Panc1 (cell line): Measurements from ENCODE around the gene DPH1. TPM values are rescaled to one million over a fixed set of nuclear protein-coding genes. Genes with fewer than 3 reads are reported as not detected.

Experiments used
- ATAC-seq: fragments of 200-7000 bp; cut with Tn5 transposase; 2 replicates; pipeline ENCODE4 v1.9.1; 2020; ENCODE audit warnings: mild to moderate bottlenecking, moderate library complexity
- BruUV-seq: library from RNA; stranded (reverse); fragments of 400-500 nt; replicated peaks from 2 replicates; lab custom pipeline; 2021; lab: Mats Ljungman, UMichigan
- CTCF ChIA-PET: fragments of 300-600 bp; sonication (Branson Sonifier 250); formaldehyde crosslinking; loops from one replicate; lab custom pipeline; 2022; ENCODE audit warnings: antibody characterized with exemption; lab: Charles Lee
- POLR2A ChIA-PET: fragments of 300-600 bp; sonication (Branson Sonifier 250); formaldehyde crosslinking; loops from one replicate; lab custom pipeline; 2022; ENCODE audit warnings: antibody characterized with exemption; lab: Charles Lee
- DNase-seq: peaks from one replicate; pipeline ENCODE4 v3.0.0-alpha.2; 2010; ENCODE audit warnings: low read depth, low spot score
- H3K27ac ChIP-seq: 2 replicates; pipeline ENCODE4 v1.5.1; 2011; ENCODE audit warnings: mild to moderate bottlenecking, low read length, inconsistent platforms
- H3K27me3 ChIP-seq: fragments of 200-500 bp; sonication (Bioruptor generic); 2 replicates; pipeline ENCODE4 v1.6.0; 2014; ENCODE audit warnings: low read length, inconsistent platforms; ENCODE audit not compliant: control insufficient read depth, insufficient read depth
- H3K36me3 ChIP-seq: fragments of 200-500 bp; sonication (Bioruptor generic); 2 replicates; pipeline ENCODE4 v1.5.1; 2014; ENCODE audit warnings: inconsistent platforms, mild to moderate bottlenecking, low read length, moderate library complexity; ENCODE audit not compliant: control insufficient read depth, insufficient read depth
- H3K4me1 ChIP-seq: 2 replicates; pipeline ENCODE4 v1.5.1; 2011; ENCODE audit warnings: inconsistent platforms, mild to moderate bottlenecking, low read length, moderate library complexity; ENCODE audit not compliant: control insufficient read depth, insufficient read depth
- H3K4me3 ChIP-seq, 2 experiments: 2 replicates each; pipeline ENCODE4 v1.5.1; 2011 to 2012; ENCODE audit warnings: low read depth in 2 of 2, low read length in 2 of 2, mild to moderate bottlenecking in 2 of 2, inconsistent platforms in 1 of 2, moderate library complexity in 1 of 2
- H3K9me3 ChIP-seq: fragments of 200-500 bp; sonication (Bioruptor generic); 2 replicates; pipeline ENCODE4 v1.5.1; 2014; ENCODE audit warnings: low read depth, mild to moderate bottlenecking, inconsistent platforms, low read length, moderate library complexity; ENCODE audit not compliant: control insufficient read depth, insufficient read depth
- POLR2AphosphoS5 ChIP-seq: IDR thresholded peaks from 2 replicates; pipeline ENCODE4 v1.6.1; 2012; ENCODE audit warnings: mild to moderate bottlenecking, low read depth, low read length, moderate library complexity
- SIN3A ChIP-seq: IDR thresholded peaks from 2 replicates; pipeline ENCODE4 v1.6.1; 2012; ENCODE audit warnings: low read depth, mild to moderate bottlenecking, low read length, moderate library complexity, borderline replicate concordance; ENCODE audit not compliant: insufficient read depth
- TCF7L2 ChIP-seq: IDR thresholded peaks from 2 replicates; pipeline ENCODE4 v1.6.1; 2011; ENCODE audit warnings: mild to moderate bottlenecking, low read depth, low read length, inconsistent platforms
- in situ Hi-C: cut with HindIII; loops from 2 replicates; pipeline ENCODE4 v1.10.0; 2016; ENCODE audit warnings: low sequenced_read_pairs, low pct_unique_long_range_greater_than_20kb
- intact Hi-C: fragments of 100-400 bp; cut with micrococcal nuclease; formaldehyde crosslinking; loops from one replicate; pipeline ENCODE4 v1.10.0; 2022; ENCODE audit not compliant: unreplicated experiment
- total RNA-seq: library from RNA; stranded (reverse); gene quantifications from one replicate; pipeline ENCODE4 v1.2.1, GENCODE V29; 2021; ENCODE audit not compliant: unreplicated experiment
- TF ChIP-seq, protein P1 (sequence below): fragments of 450-650 bp; IDR thresholded peaks from 2 replicates; pipeline ENCODE4 v1.5.1; 2017; ENCODE audit warnings: mild to moderate bottlenecking
- TF ChIP-seq, protein P2 (sequence below), 2 experiments: IDR thresholded peaks; 2 replicates each; pipeline ENCODE4 v1.6.1; 2011 to 2012; ENCODE audit warnings: low read depth in 2 of 2, control low read depth in 1 of 2, low read length in 1 of 2, mild to moderate bottlenecking in 1 of 2, moderate library complexity in 1 of 2; ENCODE audit not compliant: insufficient read depth in 1 of 2

Gene DPH1
- total RNA-seq, 1 experiment from 2014 or later, result 24.3 TPM

DNA sequence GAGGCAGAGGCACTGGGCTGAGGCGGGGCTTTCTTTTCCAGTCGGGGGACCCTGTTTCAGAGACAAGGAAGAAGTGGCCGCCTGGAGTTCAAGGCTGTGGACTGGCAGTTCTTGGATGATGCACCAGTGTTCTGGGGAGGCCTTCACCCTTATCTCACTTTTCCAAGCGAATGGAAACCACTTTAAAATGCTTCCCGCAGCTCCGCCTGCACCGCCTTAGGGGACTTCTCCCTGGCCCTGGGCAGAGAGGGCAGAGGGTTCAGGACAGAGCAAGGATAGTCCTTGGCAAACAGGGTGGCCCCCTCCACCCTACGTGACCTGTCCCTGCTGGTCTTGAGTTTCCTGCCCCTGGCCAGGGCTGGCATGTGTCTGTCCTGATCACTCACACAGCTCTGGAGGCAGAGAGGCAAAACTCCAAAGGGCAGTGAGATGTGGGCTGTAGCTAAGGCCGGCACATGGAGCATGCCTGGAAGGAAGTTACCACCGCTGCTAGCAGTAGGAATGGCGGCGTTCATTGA is 25.5 kb upstream of the DPH1 start:
- in situ Hi-C loops, result no loop called here
- TF ChIP-seq TCF7L2 (no peak), SIN3A (no peak)
- TF ChIP-seq, protein P1, sequence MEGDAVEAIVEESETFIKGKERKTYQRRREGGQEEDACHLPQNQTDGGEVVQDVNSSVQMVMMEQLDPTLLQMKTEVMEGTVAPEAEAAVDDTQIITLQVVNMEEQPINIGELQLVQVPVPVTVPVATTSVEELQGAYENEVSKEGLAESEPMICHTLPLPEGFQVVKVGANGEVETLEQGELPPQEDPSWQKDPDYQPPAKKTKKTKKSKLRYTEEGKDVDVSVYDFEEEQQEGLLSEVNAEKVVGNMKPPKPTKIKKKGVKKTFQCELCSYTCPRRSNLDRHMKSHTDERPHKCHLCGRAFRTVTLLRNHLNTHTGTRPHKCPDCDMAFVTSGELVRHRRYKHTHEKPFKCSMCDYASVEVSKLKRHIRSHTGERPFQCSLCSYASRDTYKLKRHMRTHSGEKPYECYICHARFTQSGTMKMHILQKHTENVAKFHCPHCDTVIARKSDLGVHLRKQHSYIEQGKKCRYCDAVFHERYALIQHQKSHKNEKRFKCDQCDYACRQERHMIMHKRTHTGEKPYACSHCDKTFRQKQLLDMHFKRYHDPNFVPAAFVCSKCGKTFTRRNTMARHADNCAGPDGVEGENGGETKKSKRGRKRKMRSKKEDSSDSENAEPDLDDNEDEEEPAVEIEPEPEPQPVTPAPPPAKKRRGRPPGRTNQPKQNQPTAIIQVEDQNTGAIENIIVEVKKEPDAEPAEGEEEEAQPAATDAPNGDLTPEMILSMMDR, result no peak

GRCh38 chr17:2008332-2009126 is 21.4 kb upstream of the DPH1 start:
- in situ Hi-C loops, result no loop called here
- no peaks in the 10 kb centered on the region for H3K27me3 ChIP-seq
- CTCF ChIA-PET, result no interaction called here

More for the DNA sequence above, 25.5 kb upstream of the DPH1 start:
- DNase-seq (no peak), ATAC-seq (0 out of 2 replicates have a peak, but pooled peaks have one; percentile 39)
- H3K4me3 ChIP-seq, result no peak overlapping the region
- no TSS peak for BruUV-seq
- H3K27me3 ChIP-seq, result no peaks in the 10 kb centered on the region
- peaks cover 6% of the 10 kb centered on the region; the same call in 1 of the 2 replicates for H3K4me1 ChIP-seq
- H3K9me3 ChIP-seq, result no peaks in the 10 kb centered on the region
- H3K27ac ChIP-seq, result no peak overlapping the region
- ChIA-PET CTCF (no interaction called here), POLR2A (no interaction called here)
- intact Hi-C loops, result no loop called here
- no peaks in the 10 kb centered on the region for H3K36me3 ChIP-seq

More at GRCh38 chr17:2008332-2009126, 21.4 kb upstream of the DPH1 start:
- Histone ChIP-seq H3K27ac (no peak overlapping the region), H3K4me3 (no peak overlapping the region), H3K9me3 (no peaks in the 10 kb centered on the region), H3K4me1 (no peaks in the 10 kb centered on the region), H3K36me3 (no peaks in the 10 kb centered on the region)
- no peak for ATAC-seq
- BruUV-seq, result no TSS peak
- TF ChIP-seq, protein P1, result no peak
- TF ChIP-seq, protein P2, sequence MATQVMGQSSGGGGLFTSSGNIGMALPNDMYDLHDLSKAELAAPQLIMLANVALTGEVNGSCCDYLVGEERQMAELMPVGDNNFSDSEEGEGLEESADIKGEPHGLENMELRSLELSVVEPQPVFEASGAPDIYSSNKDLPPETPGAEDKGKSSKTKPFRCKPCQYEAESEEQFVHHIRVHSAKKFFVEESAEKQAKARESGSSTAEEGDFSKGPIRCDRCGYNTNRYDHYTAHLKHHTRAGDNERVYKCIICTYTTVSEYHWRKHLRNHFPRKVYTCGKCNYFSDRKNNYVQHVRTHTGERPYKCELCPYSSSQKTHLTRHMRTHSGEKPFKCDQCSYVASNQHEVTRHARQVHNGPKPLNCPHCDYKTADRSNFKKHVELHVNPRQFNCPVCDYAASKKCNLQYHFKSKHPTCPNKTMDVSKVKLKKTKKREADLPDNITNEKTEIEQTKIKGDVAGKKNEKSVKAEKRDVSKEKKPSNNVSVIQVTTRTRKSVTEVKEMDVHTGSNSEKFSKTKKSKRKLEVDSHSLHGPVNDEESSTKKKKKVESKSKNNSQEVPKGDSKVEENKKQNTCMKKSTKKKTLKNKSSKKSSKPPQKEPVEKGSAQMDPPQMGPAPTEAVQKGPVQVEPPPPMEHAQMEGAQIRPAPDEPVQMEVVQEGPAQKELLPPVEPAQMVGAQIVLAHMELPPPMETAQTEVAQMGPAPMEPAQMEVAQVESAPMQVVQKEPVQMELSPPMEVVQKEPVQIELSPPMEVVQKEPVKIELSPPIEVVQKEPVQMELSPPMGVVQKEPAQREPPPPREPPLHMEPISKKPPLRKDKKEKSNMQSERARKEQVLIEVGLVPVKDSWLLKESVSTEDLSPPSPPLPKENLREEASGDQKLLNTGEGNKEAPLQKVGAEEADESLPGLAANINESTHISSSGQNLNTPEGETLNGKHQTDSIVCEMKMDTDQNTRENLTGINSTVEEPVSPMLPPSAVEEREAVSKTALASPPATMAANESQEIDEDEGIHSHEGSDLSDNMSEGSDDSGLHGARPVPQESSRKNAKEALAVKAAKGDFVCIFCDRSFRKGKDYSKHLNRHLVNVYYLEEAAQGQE (IDR thresholded peaks at IDR 0.05; ENCODE audit: insufficient read depth in 1 of 2, low read depth in 2 of 2, low read length in 1 of 2), result no peak
- no peak for TF ChIP-seq TCF7L2
- TF ChIP-seq POLR2AphosphoS5, result no peak
- no peak for TF ChIP-seq SIN3A
- intact Hi-C loops, result no loop called here
- DNase-seq, result no peak
- POLR2A ChIA-PET, result no interaction called here
